HG03354 (cell line): Measurements from ENCODE around the gene E2F2.
"Not testable (repeated sequence)": the region's sequence is repeated elsewhere in the genome, so short reads cannot be mapped to it uniquely, and the experiment has no call there.

Experiments
- ATAC-seq: cut with Tn5 transposase; IDR thresholded peaks from one replicate; pipeline ENCODE4 v1.9.1; 2021; ENCODE audit warnings: mild to moderate bottlenecking; ENCODE audit not compliant: unreplicated experiment, poor library complexity, severe bottlenecking

Gene E2F2

GRCh38 chr1:23527366-23527765 is 3.7 kb downstream of the E2F2 start:
- no peak for ATAC-seq

- no peak for ATAC-seq
Measured at GRCh38 chr1:23526329-23527041, 4.5 kb downstream of the E2F2 start.

GRCh38 chr1:23525558-23526250 is 5.3 kb downstream of the E2F2 start:
- no peak for ATAC-seq

GRCh38 chr1:23524716-23525401 is 6.2 kb downstream of the E2F2 start:
- ATAC-seq = no peak

GRCh38 chr1:23524163-23524562 is 6.9 kb downstream of the E2F2 start:
- no peak for ATAC-seq

- no peak for ATAC-seq
Measured at GRCh38 chr1:23522244-23522982, 8.6 kb downstream of the E2F2 start.

GRCh38 chr1:23521588-23521987 is 9.4 kb downstream of the E2F2 start:
- ATAC-seq = no peak

- no peak for ATAC-seq
Measured at GRCh38 chr1:23517581-23517980, 13.5 kb downstream of the E2F2 start.

- no peak for ATAC-seq
Measured at GRCh38 chr1:23515905-23516304, 15.1 kb downstream of the E2F2 start.

- ATAC-seq = no peak
Measured at GRCh38 chr1:23514111-23514679, 16.8 kb downstream of the E2F2 start.

- ATAC-seq = no peak
Measured at GRCh38 chr1:23509896-23510295, 21.1 kb downstream of the E2F2 start.

GRCh38 chr1:23506376-23507107 is 24.5 kb downstream of the E2F2 start:
- no peak for ATAC-seq

- ATAC-seq = no peak
Measured at GRCh38 chr1:23505851-23506250, 25.2 kb downstream of the E2F2 start.

GRCh38 chr1:23504156-23504555 is 26.9 kb downstream of the E2F2 start:
- not testable (repeated sequence) for ATAC-seq

- no peak for ATAC-seq
Measured at GRCh38 chr1:23502951-23503350, 28.1 kb downstream of the E2F2 start.

- ATAC-seq = no peak
Measured at GRCh38 chr1:23500466-23500865, 30.6 kb downstream of the E2F2 start.

- ATAC-seq = no peak
Measured at GRCh38 chr1:23497777-23498439, 33.1 kb downstream of the E2F2 start.

GRCh38 chr1:23496490-23497181 is 34.4 kb downstream of the E2F2 start:
- no peak for ATAC-seq
